SU-DHL-6 (cell line): ENCODE measurements around the gene MTA2.

Source experiments
- H2AFZ ChIP-seq: fragments of 200-600 bp; sonication (generic); 2 replicates; pipeline ENCODE4 v1.6.1; 2014; ENCODE audit warnings: low read depth, mild to moderate bottlenecking, moderate library complexity, mixed read lengths, antibody characterized with exemption, low read length; ENCODE audit not compliant: severe bottlenecking
- H3F3A ChIP-seq: fragments of 200-600 bp; shearing (Covaris generic); 2 replicates; pipeline ENCODE4 v1.6.0; 2016; ENCODE audit warnings: antibody characterized with exemption, mild to moderate bottlenecking; ENCODE audit not compliant: insufficient read depth
- H3K27ac ChIP-seq: fragments of 200-600 bp; sonication (generic); 2 replicates; pipeline ENCODE4 v1.5.1; 2016; ENCODE audit warnings: low read depth, mild to moderate bottlenecking, low read length, moderate library complexity, mixed read lengths
- H3K27me3 ChIP-seq: fragments of 200-600 bp; sonication (generic), shearing (Covaris generic); 2 replicates; pipeline ENCODE4 v1.6.0; 2014; ENCODE audit warnings: mild to moderate bottlenecking, low read length
- H3K36me3 ChIP-seq: fragments of 200-600 bp; sonication (generic); 2 replicates; pipeline ENCODE4 v1.6.1; 2014; ENCODE audit warnings: mild to moderate bottlenecking, low read length, mixed read lengths
- H3K4me2 ChIP-seq: fragments of 300-600, 200-600 bp; shearing (Covaris generic), sonication (generic); 2 replicates; pipeline ENCODE4 v1.6.0; 2014; ENCODE audit warnings: low read length, low read depth, mild to moderate bottlenecking; ENCODE audit not compliant: poor library complexity, severe bottlenecking
- H3K4me3 ChIP-seq: fragments of 200-600 bp; sonication (generic); 2 replicates; pipeline ENCODE4 v1.5.1; 2014; ENCODE audit warnings: antibody characterized with exemption, low read length, mild to moderate bottlenecking, mixed read lengths; ENCODE audit not compliant: insufficient read depth, poor library complexity, severe bottlenecking
- H3K79me2 ChIP-seq: fragments of 200-600 bp; sonication (generic); 2 replicates; pipeline ENCODE4 v1.6.1; 2014; ENCODE audit warnings: mild to moderate bottlenecking, low read length, moderate library complexity; ENCODE audit not compliant: insufficient read depth
- H3K9ac ChIP-seq: fragments of 200-600 bp; sonication (generic); 2 replicates; pipeline ENCODE4 v1.7.0; 2014; ENCODE audit warnings: mild to moderate bottlenecking, low read length
- H3K9me2 ChIP-seq: fragments of 200-600 bp; sonication (generic); replicated peaks from 2 replicates; pipeline ENCODE4 v1.6.1; 2014; ENCODE audit warnings: low read length; ENCODE audit not compliant: insufficient read depth
- H3K9me3 ChIP-seq: fragments of 200-600 bp; sonication (generic); 2 replicates; pipeline ENCODE4 v1.6.1; 2014; ENCODE audit warnings: low read length, mixed read lengths; ENCODE audit not compliant: insufficient read depth
- H4K20me1 ChIP-seq: fragments of 200-600 bp; sonication (generic); 2 replicates; pipeline ENCODE4 v1.6.1; 2014; ENCODE audit warnings: low read depth, mild to moderate bottlenecking, antibody characterized with exemption, low read length, moderate library complexity, mixed read lengths
- CTCF ChIP-seq: fragments of 200-600 bp; sonication (generic); IDR thresholded peaks from one replicate; pipeline ENCODE4 v1.5.1; 2017; ENCODE audit warnings: antibody characterized with exemption, mild to moderate bottlenecking, low read length, moderate library complexity; ENCODE audit not compliant: insufficient read depth, poor library complexity, severe bottlenecking
- EZH2phosphoT487 ChIP-seq: fragments of 200-600 bp; sonication (generic), shearing (Covaris generic); conservative IDR thresholded peaks from 2 replicates; pipeline ENCODE4 v1.6.1; 2018; ENCODE audit warnings: mild to moderate bottlenecking, antibody characterized with exemption, low read length, moderate library complexity, mixed read lengths

MTA2 gene

GRCh38 chr11:62614275-62614674 is 12.6 kb upstream of the MTA2 start:
- peaks cover 14% of the 10 kb centered on the region for H3F3A ChIP-seq

GRCh38 chr11:62613291-62613778 is 11.7 kb upstream of the MTA2 start:
- Histone ChIP-seq H2AFZ (no peak overlapping the region), H3F3A (peaks cover 14% of the 10 kb centered on the region), H3K9me2 (no peaks in the 10 kb centered on the region), H3K36me3 (no peaks in the 10 kb centered on the region), H3K27me3 (no peaks in the 10 kb centered on the region), H3K4me3 (no peak overlapping the region), H3K4me2 (no peak overlapping the region), H3K27ac (peak overlapping the region; percentile 88), H3K9ac (no peak overlapping the region), H3K9me3 (no peaks in the 10 kb centered on the region), H3K79me2 (peaks cover 12% of the 10 kb centered on the region; the same call in 1 of the 2 replicates), H4K20me1 (no peaks in the 10 kb centered on the region)
- TF ChIP-seq CTCF (no peak), EZH2phosphoT487 (no peak)

More at GRCh38 chr11:62614275-62614674, 12.6 kb upstream of the MTA2 start:
- Histone ChIP-seq H3K4me2 (no peak overlapping the region), H3K4me3 (no peak overlapping the region), H4K20me1 (no peaks in the 10 kb centered on the region), H3K9ac (no peak overlapping the region), H3K27me3 (no peaks in the 10 kb centered on the region), H3K9me3 (no peaks in the 10 kb centered on the region), H2AFZ (no peak overlapping the region), H3K79me2 (peaks cover 15% of the 10 kb centered on the region; the same call in 1 of the 2 replicates), H3K27ac (no peak overlapping the region), H3K9me2 (no peaks in the 10 kb centered on the region), H3K36me3 (no peaks in the 10 kb centered on the region)
- TF ChIP-seq EZH2phosphoT487 (no peak), CTCF (no peak)

GRCh38 chr11:62612366-62613290 is 11.0 kb upstream of the MTA2 start, which contains the start of the genes EML3 and ROM1:
Gene EML3, minus strand, starts transcription at chr11:62612775. Its CDS starts 318 bp downstream, at chr11:62612457.
Gene ROM1, plus strand, starts transcription at chr11:62613257. Its CDS starts 25 bp downstream, at chr11:62613282.
- H3K9ac ChIP-seq: peak within 1 kb of the TSS; percentile 97
- H3K9me2 ChIP-seq: no peaks in the 10 kb centered on the region
- H4K20me1 ChIP-seq: no peaks in the 10 kb centered on the region
- peak; percentile 98 for TF ChIP-seq CTCF
- no peak for TF ChIP-seq EZH2phosphoT487
- peaks cover 14% of the 10 kb centered on the region for H3F3A ChIP-seq
- H3K4me3 ChIP-seq: peak within 1 kb of the TSS; percentile 81
- H3K9me3 ChIP-seq: no peaks in the 10 kb centered on the region
- peaks cover 12% of the 10 kb centered on the region; the same call in 1 of the 2 replicates for H3K79me2 ChIP-seq
- no peaks in the 10 kb centered on the region for H3K27me3 ChIP-seq
- peak within 1 kb of the TSS; percentile 88 for H3K27ac ChIP-seq
- peak within 1 kb of the TSS; percentile 58 for H2AFZ ChIP-seq
- no peaks in the 10 kb centered on the region for H3K36me3 ChIP-seq
- H3K4me2 ChIP-seq: peak within 1 kb of the TSS; percentile 90
